Tibial nerve (tissue), 4 donors: Measurements from ENCODE around the gene MERTK. TPM values are rescaled to one million over a fixed set of nuclear protein-coding genes. Genes with fewer than 3 reads are reported as not detected.

Source experiments
- DNase-seq, 2 donors: peaks; one replicate each; pipeline ENCODE4 v3.0.0-alpha.2; 2019; ENCODE audit warnings: low spot score in 2 of 2
- H3K27ac ChIP-seq, 4 donors: fragments of 200-600 bp; sonication (generic) in 3 of 4; one replicate each; pipeline ENCODE4 v1.5.1; 2017 to 2019; ENCODE audit warnings: mild to moderate bottlenecking in 1 of 4
- H3K27me3 ChIP-seq, 2 donors: fragments of 200-600 bp; sonication (generic) in 1 of 2; one replicate each; pipeline versions ENCODE4 v1.5.1 to v1.6.0; 2017 to 2019
- H3K36me3 ChIP-seq, 3 donors: fragments of 200-600 bp; sonication (generic); one replicate each; pipeline ENCODE4 v1.5.1; 2018 to 2019
- H3K4me1 ChIP-seq, 4 donors: fragments of 200-600 bp; sonication (generic) in 3 of 4; one replicate each; pipeline ENCODE4 v1.5.1; 2017 to 2019
- H3K4me3 ChIP-seq, 4 donors: fragments of 200-600 bp; sonication (generic) in 3 of 4; one replicate each; pipeline ENCODE4 v1.5.1; 2017 to 2019; ENCODE audit warnings: mild to moderate bottlenecking in 1 of 4, moderate library complexity in 1 of 4
- H3K9me3 ChIP-seq, 4 donors: fragments of 200-600 bp; sonication (generic) in 3 of 4; one replicate each; pipeline ENCODE4 v1.5.1; 2017 to 2019
- CTCF ChIP-seq, 5 experiments: fragments of 200-600 bp in 3 of 5; fragments of 450-650 bp in 2 of 5; sonication (generic) in 3 of 5; IDR thresholded peaks; one replicate each; pipeline ENCODE4 v1.5.1; 2016 to 2019; ENCODE audit warnings: antibody characterized with exemption in 5 of 5, mild to moderate bottlenecking in 3 of 5, moderate library complexity in 2 of 5
- EP300 ChIP-seq, 2 donors: sonication (generic); formaldehyde crosslinking; IDR thresholded peaks; one replicate each; pipeline ENCODE4 v1.6.1; 2017; ENCODE audit warnings: antibody characterized with exemption in 2 of 2, mild to moderate bottlenecking in 1 of 2
- POLR2A ChIP-seq, 2 donors: fragments of 450-650 bp; IDR thresholded peaks; one replicate each; pipeline ENCODE4 v1.6.1; 2017; ENCODE audit warnings: antibody characterized with exemption in 2 of 2, mild to moderate bottlenecking in 2 of 2, moderate library complexity in 2 of 2
- WGBS, 2 donors: methylation state at CpG; one replicate each; pipeline ENCODE4 v1.1.5; 2018; 5-methylcytosine and 5-hydroxymethylcytosine counted together
- total RNA-seq, 4 donors: library from RNA; depleted of rRNA; stranded (reverse); fragments of >200 nt; gene quantifications; one replicate each; pipeline ENCODE4 v1.1.0, GENCODE V29; 2016

The MERTK gene
- total RNA-seq, 4 donors from 2014 or later = 22.7 to 61.8 (median 29.3) TPM

- Histone ChIP-seq H3K4me1 (no peaks in the 10 kb centered on the region), H3K27me3 (no peaks in the 10 kb centered on the region), H3K9me3 (no peaks in the 10 kb centered on the region), H3K36me3 (peaks cover 0 to 15% (median 0%) of the 10 kb centered on the region in 3 donors), H3K4me3 (no peak overlapping the region), H3K27ac (no peak overlapping the region)
- TF ChIP-seq EP300 (IDR thresholded peaks at IDR 0.05) (no peak), POLR2A (IDR thresholded peaks at IDR 0.05) (no peak), CTCF (IDR thresholded peaks at IDR 0.05) (no peak)
- 17 to 29% methylated on average over 1 of the region's 1 CpG for WGBS, 2 donors
- DNase-seq = no peak
Measured at GRCh38 chr2:111966241-111966640, 67.8 kb downstream of the MERTK start.

GRCh38 chr2:111967018-111967417, 68.6 kb downstream of the MERTK start:
- 69 to 100% methylated on average over 1 of the region's 1 CpG for WGBS, 2 donors
- Histone ChIP-seq H3K4me1 (no peaks in the 10 kb centered on the region), H3K4me3 (no peak overlapping the region), H3K9me3 (no peaks in the 10 kb centered on the region), H3K27me3 (no peaks in the 10 kb centered on the region), H3K27ac (peak overlapping the region in 1 of 4 donors; percentile 34), H3K36me3 (peaks cover 0 to 15% (median 0%) of the 10 kb centered on the region in 3 donors)
- TF ChIP-seq POLR2A (IDR thresholded peaks at IDR 0.05) (no peak), EP300 (IDR thresholded peaks at IDR 0.05) (no peak), CTCF (IDR thresholded peaks at IDR 0.05) (no peak)
- DNase-seq = no peak

- H3K27me3 ChIP-seq = no peaks in the 10 kb centered on the region
- no peak overlapping the region for H3K27ac ChIP-seq
- no peak overlapping the region for H3K4me3 ChIP-seq
- H3K4me1 ChIP-seq = no peaks in the 10 kb centered on the region
- peaks cover 0 to 15% (median 0%) of the 10 kb centered on the region in 3 donors for H3K36me3 ChIP-seq
- 91 to 97% methylated on average over 1 of the region's 1 CpG for WGBS, 2 donors
- no peak for DNase-seq
- H3K9me3 ChIP-seq = no peaks in the 10 kb centered on the region
- no peak for TF ChIP-seq CTCF (IDR thresholded peaks at IDR 0.05)
- TF ChIP-seq EP300 (IDR thresholded peaks at IDR 0.05) = no peak
- no peak for TF ChIP-seq POLR2A (IDR thresholded peaks at IDR 0.05)
Measured at GRCh38 chr2:111970453-111970852, 72.0 kb downstream of the MERTK start.

GRCh38 chr2:111972955-111973565, 74.7 kb downstream of the MERTK start:
- H3K27me3 ChIP-seq = no peaks in the 10 kb centered on the region
- peaks cover 0 to 11% (median 0%) of the 10 kb centered on the region in 4 donors for H3K9me3 ChIP-seq
- peak in 1 of 2 donors; percentile 21 for TF ChIP-seq EP300 (IDR thresholded peaks at IDR 0.05)
- TF ChIP-seq CTCF (IDR thresholded peaks at IDR 0.05) = no peak
- 66 to 69% methylated on average over 8 of the region's 8 CpGs for WGBS, 2 donors
- DNase-seq = no peak
- peak overlapping the region in 2 of 4 donors; percentile 41 to 55 for H3K27ac ChIP-seq
- no peak overlapping the region for H3K4me3 ChIP-seq
- no peaks in the 10 kb centered on the region for H3K4me1 ChIP-seq
- H3K36me3 ChIP-seq = peaks cover 0 to 38% (median 0%) of the 10 kb centered on the region in 3 donors

GRCh38 chr2:111973701-111974100, 75.3 kb downstream of the MERTK start:
- Histone ChIP-seq H3K36me3 (peaks cover 0 to 33% (median 0%) of the 10 kb centered on the region in 3 donors), H3K4me1 (no peaks in the 10 kb centered on the region), H3K9me3 (peaks cover 0 to 11% (median 0%) of the 10 kb centered on the region in 4 donors), H3K27me3 (no peaks in the 10 kb centered on the region), H3K4me3 (no peak overlapping the region), H3K27ac (peak overlapping the region in 2 of 4 donors; percentile 33 to 55)
- TF ChIP-seq CTCF (IDR thresholded peaks at IDR 0.05) (no peak), EP300 (IDR thresholded peaks at IDR 0.05) (no peak), POLR2A (IDR thresholded peaks at IDR 0.05) (no peak)
- no peak for DNase-seq
- 88 to 91% methylated on average over 4 of the region's 4 CpGs for WGBS, 2 donors
